ENCODE data around the gene DIP2A. TPM values are rescaled to one million over a fixed set of nuclear protein-coding genes. Genes with fewer than 3 reads are reported as not detected.

The DIP2A gene
- polyA plus RNA-seq, 1 donor (not counting 4 experiments of a cell fraction or from before 2014, with no cell fraction given): 41.6 TPM

- Histone ChIP-seq H3K9me1 (ENCODE audit: control insufficient read depth, extremely low read depth, insufficient read depth, low read length) (no peaks in the 10 kb centered on the region), H3K36me3 (ENCODE audit: control insufficient read depth in 2 of 2, extremely low read depth in 1 of 2, insufficient read depth in 2 of 2, low read length in 2 of 2) (peaks cover 20 to 24% of the 10 kb centered on the region in 2 experiments), H2AFZ (ENCODE audit: control insufficient read depth, low read length) (no peak overlapping the region), H3K9ac (ENCODE audit: control insufficient read depth, extremely low read depth, insufficient read depth, low read length) (no peak overlapping the region), H3K4me1 (ENCODE audit: control insufficient read depth, extremely low read depth, insufficient read depth, low read length) (no peaks in the 10 kb centered on the region), H3K4me3 (ENCODE audit: control insufficient read depth in 2 of 3, extremely low read depth in 1 of 3, insufficient read depth in 2 of 3, low read depth in 1 of 3, low read length in 3 of 3) (no peak overlapping the region), H3K4me2 (ENCODE audit: control insufficient read depth, extremely low read depth, insufficient read depth, low read depth, low read length) (no peak overlapping the region), H3K79me2 (ENCODE audit: control insufficient read depth, insufficient read depth, low read length) (no peaks in the 10 kb centered on the region), H3K27ac (ENCODE audit: control insufficient read depth, insufficient read depth, low read length) (no peak overlapping the region), H3K27me3 (ENCODE audit: control insufficient read depth, extremely low read depth, insufficient read depth, low read length) (no peaks in the 10 kb centered on the region), H3K9me3 (ENCODE audit: control insufficient read depth, low read depth, low read length) (no peaks in the 10 kb centered on the region), H4K20me1 (ENCODE audit: control insufficient read depth, extremely low read depth, insufficient read depth, low read length) (no peaks in the 10 kb centered on the region)
- DNase-seq (ENCODE audit: low read depth, low spot score) (no peak), FAIRE-seq (no peak)
- dilution Hi-C loops (cut with MboI; ENCODE audit: extremely low pct_ligation_motif_present, low sequenced_read_pairs): no loop called here
- no peak for TF ChIP-seq CTCF (optimal IDR thresholded peaks at IDR 0.05 in 1 of 3, IDR thresholded peaks at IDR 0.05 in 1 of 3, conservative IDR thresholded peaks at IDR 0.05 in 1 of 3; ENCODE audit: extremely low read depth in 1 of 3, insufficient read depth in 2 of 3, low read length in 3 of 3)
- no peak for TF ChIP-seq EZH2 (IDR thresholded peaks at IDR 0.05; ENCODE audit: low read length)
Observed at GRCh38 chr21:46421756-46422555, 36.7 kb upstream of the DIP2A start.

GRCh38 chr21:46422636-46423241 lies 36.0 kb upstream of the DIP2A start:
- FAIRE-seq (no peak), DNase-seq (ENCODE audit: low read depth, low spot score) (no peak)
- Histone ChIP-seq H3K27me3 (ENCODE audit: control insufficient read depth, extremely low read depth, insufficient read depth, low read length) (no peaks in the 10 kb centered on the region), H3K9me3 (ENCODE audit: control insufficient read depth, low read depth, low read length) (no peaks in the 10 kb centered on the region), H2AFZ (ENCODE audit: control insufficient read depth, low read length) (no peak overlapping the region), H3K4me2 (ENCODE audit: control insufficient read depth, extremely low read depth, insufficient read depth, low read depth, low read length) (no peak overlapping the region), H3K4me3 (ENCODE audit: control insufficient read depth in 2 of 3, extremely low read depth in 1 of 3, insufficient read depth in 2 of 3, low read depth in 1 of 3, low read length in 3 of 3) (no peak overlapping the region), H3K79me2 (ENCODE audit: control insufficient read depth, insufficient read depth, low read length) (no peaks in the 10 kb centered on the region), H4K20me1 (ENCODE audit: control insufficient read depth, extremely low read depth, insufficient read depth, low read length) (no peaks in the 10 kb centered on the region), H3K9me1 (ENCODE audit: control insufficient read depth, extremely low read depth, insufficient read depth, low read length) (no peaks in the 10 kb centered on the region), H3K27ac (ENCODE audit: control insufficient read depth, insufficient read depth, low read length) (no peak overlapping the region), H3K9ac (ENCODE audit: control insufficient read depth, extremely low read depth, insufficient read depth, low read length) (no peak overlapping the region), H3K4me1 (ENCODE audit: control insufficient read depth, extremely low read depth, insufficient read depth, low read length) (no peaks in the 10 kb centered on the region), H3K36me3 (ENCODE audit: control insufficient read depth in 2 of 2, extremely low read depth in 1 of 2, insufficient read depth in 2 of 2, low read length in 2 of 2) (peaks cover 20 to 26% of the 10 kb centered on the region in 2 experiments)
- dilution Hi-C loops (cut with MboI; ENCODE audit: extremely low pct_ligation_motif_present, low sequenced_read_pairs): no loop called here
- TF ChIP-seq CTCF (optimal IDR thresholded peaks at IDR 0.05 in 1 of 3, IDR thresholded peaks at IDR 0.05 in 1 of 3, conservative IDR thresholded peaks at IDR 0.05 in 1 of 3; ENCODE audit: extremely low read depth in 1 of 3, insufficient read depth in 2 of 3, low read length in 3 of 3) (no peak), EZH2 (IDR thresholded peaks at IDR 0.05; ENCODE audit: low read length) (no peak)

All from keratinocyte (primary cell).